GM23248 (cell line): ENCODE results near the gene FAM168A. TPM values are rescaled to one million over a fixed set of nuclear protein-coding genes. Genes with fewer than 3 reads are reported as not detected.

Experiments used
- DNase-seq: peaks from one replicate; pipeline ENCODE4 v3.0.0-alpha.2; 2015
- H2AFZ ChIP-seq: fragments of 200-600 bp; sonication (generic); 2 replicates; pipeline ENCODE4 v1.6.1; 2016; ENCODE audit warnings: antibody characterized with exemption
- H3F3A ChIP-seq: fragments of 200-600 bp; sonication (generic); 2 replicates; pipeline ENCODE4 v1.6.1; 2016; ENCODE audit warnings: mild to moderate bottlenecking, antibody characterized with exemption, mixed run types; ENCODE audit not compliant: insufficient read depth
- H3K27ac ChIP-seq: fragments of 200-600 bp; sonication (generic); 2 replicates; pipeline ENCODE4 v1.5.1; 2016; ENCODE audit warnings: mild to moderate bottlenecking
- H3K27me3 ChIP-seq: fragments of 200-600 bp; sonication (generic); replicated peaks from 2 replicates; pipeline ENCODE4 v1.6.1; 2016; ENCODE audit warnings: mild to moderate bottlenecking; ENCODE audit not compliant: insufficient read depth
- H3K36me3 ChIP-seq: fragments of 200-600 bp; sonication (generic); 2 replicates; pipeline ENCODE4 v1.6.1; 2016; ENCODE audit warnings: low read depth, mild to moderate bottlenecking
- H3K4me1 ChIP-seq: fragments of 200-600 bp; sonication (generic); 2 replicates; pipeline ENCODE4 v1.6.1; 2016; ENCODE audit warnings: mild to moderate bottlenecking; ENCODE audit not compliant: insufficient read depth
- H3K4me2 ChIP-seq: fragments of 200-600 bp; sonication (generic); one replicate; pipeline ENCODE4 v1.6.1; 2016; ENCODE audit warnings: mild to moderate bottlenecking; ENCODE audit not compliant: unreplicated experiment
- H3K4me3 ChIP-seq: fragments of 200-600 bp; sonication (generic); 2 replicates; pipeline ENCODE4 v1.5.1; 2016; ENCODE audit warnings: mild to moderate bottlenecking
- H3K79me2 ChIP-seq: fragments of 200-600 bp; sonication (generic); 2 replicates; pipeline ENCODE4 v1.6.1; 2016; ENCODE audit warnings: mild to moderate bottlenecking; ENCODE audit not compliant: insufficient read depth
- H3K9ac ChIP-seq: fragments of 200-600 bp; sonication (generic); 2 replicates; pipeline ENCODE4 v1.6.1; 2016; ENCODE audit warnings: mild to moderate bottlenecking
- H3K9me2 ChIP-seq: fragments of 200-600 bp; sonication (generic); 2 replicates; pipeline ENCODE4 v1.6.1; 2016; ENCODE audit warnings: mixed run types, mild to moderate bottlenecking, moderate library complexity; ENCODE audit not compliant: insufficient read depth
- H3K9me3 ChIP-seq: fragments of 200-600 bp; sonication (generic); one replicate; pipeline ENCODE4 v1.6.1; 2017; ENCODE audit warnings: low read depth
- H4K20me1 ChIP-seq: fragments of 200-600 bp; sonication (generic); 2 replicates; pipeline ENCODE4 v1.6.0; 2016; ENCODE audit not compliant: insufficient read depth
- EZH2 ChIP-seq: fragments of 200-600 bp; sonication (generic); IDR thresholded peaks from 2 replicates; pipeline ENCODE4 v1.6.1; 2018; ENCODE audit warnings: antibody characterized with exemption, mild to moderate bottlenecking; ENCODE audit not compliant: insufficient read depth, poor library complexity, severe bottlenecking
- EZH2phosphoT487 ChIP-seq: fragments of 200-600 bp; sonication (generic); IDR thresholded peaks from 2 replicates; pipeline ENCODE4 v1.6.1; 2018; ENCODE audit warnings: antibody characterized with exemption, moderate library complexity, mild to moderate bottlenecking, low read depth; ENCODE audit not compliant: insufficient read depth
- WGBS, 2 experiments: methylation state at CpG; one replicate each; pipeline ENCODE4 v1.1.6; 2015 to 2017; ENCODE audit warnings: low lambda C conversion rate in 2 of 2, low coverage in 1 of 2; ENCODE audit errors: missing lambda C conversion rate in 2 of 2; 5-methylcytosine and 5-hydroxymethylcytosine counted together
- in situ Hi-C: fragments of 300-500 bp; cut with MboI; formaldehyde crosslinking; loops from 2 replicates; pipeline ENCODE4 v1.15.0; 2020
- polyA plus RNA-seq: library from polyadenylated mRNA; unstranded; fragments of >200 nt; fragmentation: Nextera tagmentation; extraction: Ambion mirVana; gene quantifications from 2 replicates; pipeline ENCODE4 v1.2.1, GENCODE V29; 2016
- total RNA-seq: library from RNA; depleted of rRNA; stranded (reverse); fragments of >200 nt; shearing (Covaris generic); gene quantifications from 2 replicates; pipeline ENCODE4 v1.2.3, GENCODE V29; 2014

Gene FAM168A
- total and polyA plus RNA-seq, 2 experiments from 2014 or later = 9.1 to 26.4 TPM

GRCh38 chr11:73393479-73394415 lies 204.2 kb downstream of the FAM168A start:
- Histone ChIP-seq H3K9me2 (no peaks in the 10 kb centered on the region), H3K4me1 (no peaks in the 10 kb centered on the region), H3K27me3 (no peaks in the 10 kb centered on the region), H3F3A (no peaks in the 10 kb centered on the region), H3K27ac (no peak overlapping the region), H3K79me2 (peaks cover 24% of the 10 kb centered on the region; the same call in 1 of the 2 replicates), H3K9ac (no peak overlapping the region), H3K4me3 (no peak overlapping the region), H2AFZ (no peak overlapping the region), H3K36me3 (no peaks in the 10 kb centered on the region), H4K20me1 (no peaks in the 10 kb centered on the region), H3K4me2 (no peak overlapping the region), H3K9me3 (no peaks in the 10 kb centered on the region)
- DNase-seq = peak; percentile 86
- TF ChIP-seq EZH2phosphoT487 (no peak), EZH2 (no peak)
- in situ Hi-C loops = no loop called here
- WGBS, 2 experiments = 69 to 71% methylated on average over 13 to 16 of the region's 16 CpGs

- H3K36me3 ChIP-seq = no peaks in the 10 kb centered on the region
Observed at GRCh38 chr11:73393011-73393380, 204.9 kb downstream of the FAM168A start.

GRCh38 chr11:73392108-73393010 lies 205.6 kb downstream of the FAM168A start:
- WGBS, 2 experiments = 94 to 98% methylated on average over 17 to 31 of the region's 31 CpGs
- Histone ChIP-seq H3K27ac (no peak overlapping the region), H3F3A (no peaks in the 10 kb centered on the region), H4K20me1 (no peaks in the 10 kb centered on the region), H3K4me1 (no peaks in the 10 kb centered on the region), H3K9ac (no peak overlapping the region), H3K79me2 (peaks cover 34% of the 10 kb centered on the region), H3K36me3 (no peaks in the 10 kb centered on the region), H2AFZ (no peak overlapping the region), H3K27me3 (no peaks in the 10 kb centered on the region), H3K9me2 (no peaks in the 10 kb centered on the region), H3K9me3 (no peaks in the 10 kb centered on the region), H3K4me2 (no peak overlapping the region), H3K4me3 (no peak overlapping the region)
- no peak for DNase-seq
- in situ Hi-C loops = no loop called here
- TF ChIP-seq EZH2 (no peak), EZH2phosphoT487 (no peak)

More at GRCh38 chr11:73393011-73393380, 204.9 kb downstream of the FAM168A start:
- Histone ChIP-seq H3K79me2 (peaks cover 28% of the 10 kb centered on the region), H3K9me2 (no peaks in the 10 kb centered on the region), H3K4me1 (no peaks in the 10 kb centered on the region), H3K27me3 (no peaks in the 10 kb centered on the region), H3K9ac (no peak overlapping the region), H4K20me1 (no peaks in the 10 kb centered on the region), H3K4me3 (no peak overlapping the region), H3K4me2 (no peak overlapping the region), H3K9me3 (no peaks in the 10 kb centered on the region), H2AFZ (no peak overlapping the region), H3F3A (no peaks in the 10 kb centered on the region), H3K27ac (no peak overlapping the region)
- no peak for TF ChIP-seq EZH2
- TF ChIP-seq EZH2phosphoT487 = no peak
- in situ Hi-C loops = no loop called here
- 73 to 82% methylated on average over 7 of the region's 7 CpGs for WGBS, 2 experiments
- no peak for DNase-seq

GRCh38 chr11:73391665-73392064 lies 206.2 kb downstream of the FAM168A start:
- DNase-seq = no peak
- no peak overlapping the region for H3K4me3 ChIP-seq
- no peaks in the 10 kb centered on the region for H3K27me3 ChIP-seq
- H2AFZ ChIP-seq = no peak overlapping the region
- in situ Hi-C loops = no loop called here
- 90 to 95% methylated on average over 9 of the region's 10 CpGs for WGBS, 2 experiments
- peaks cover 41% of the 10 kb centered on the region for H3K79me2 ChIP-seq
- no peaks in the 10 kb centered on the region for H3K9me2 ChIP-seq
- H3K36me3 ChIP-seq = no peaks in the 10 kb centered on the region
- H3K9ac ChIP-seq = no peak overlapping the region
- H3F3A ChIP-seq = no peaks in the 10 kb centered on the region
- no peaks in the 10 kb centered on the region for H3K4me1 ChIP-seq
- TF ChIP-seq EZH2phosphoT487 (no peak), EZH2 (no peak)
- H3K27ac ChIP-seq = no peak overlapping the region
- H3K4me2 ChIP-seq = no peak overlapping the region
- no peaks in the 10 kb centered on the region for H4K20me1 ChIP-seq
- no peaks in the 10 kb centered on the region for H3K9me3 ChIP-seq
